ENCODE measurements around the gene EPB41L4A.
"Not testable (repeated sequence)": the region's sequence is repeated elsewhere in the genome, so short reads cannot be mapped to it uniquely, and the experiment has no call there.

EPB41L4A gene

DNA sequence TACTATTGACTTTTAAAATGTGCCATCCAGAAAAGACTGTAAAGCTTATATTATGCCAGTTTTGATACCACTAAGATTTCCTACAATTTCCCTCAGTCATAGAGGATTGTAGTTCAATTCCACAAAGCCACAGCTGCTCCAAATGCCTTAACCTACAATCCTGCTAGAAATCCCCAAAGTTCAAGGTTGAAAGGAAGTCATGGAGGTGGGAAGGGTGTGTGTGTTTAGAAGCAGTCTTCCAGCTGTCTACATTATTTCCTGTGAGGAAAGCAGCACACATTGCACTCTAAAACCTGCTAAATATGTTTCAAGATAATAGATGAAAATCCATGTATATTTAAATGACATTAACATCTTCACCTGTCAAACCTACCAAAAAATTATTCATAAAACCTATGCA lies 11.8 kb downstream of the EPB41L4A start:
- DNase-seq, result no peak
- in situ Hi-C loops (cut with MboI; ENCODE audit: low pct_unique_long_range_greater_than_20kb, low sequenced_read_pairs), result no loop called here

DNA sequence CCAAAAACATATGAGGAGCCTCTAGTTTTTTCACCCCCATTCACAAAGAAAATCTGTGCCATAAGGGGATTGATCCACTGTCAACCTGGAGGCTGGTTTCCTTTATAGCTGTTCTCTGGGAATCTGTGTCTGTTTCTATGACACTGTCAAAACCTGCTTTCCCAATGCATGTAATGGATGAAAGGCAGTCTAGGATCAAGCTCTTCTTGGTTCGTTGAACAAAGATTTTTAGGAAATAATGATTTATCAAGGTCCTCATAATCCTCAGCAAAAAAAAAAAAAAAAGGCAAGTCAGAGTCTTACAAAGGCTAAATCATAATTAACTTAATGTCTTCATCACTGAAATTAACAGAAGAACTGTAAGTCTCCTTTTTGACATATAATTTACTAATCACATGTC lies 16.0 kb downstream of the EPB41L4A start:
- in situ Hi-C loops (cut with MboI; ENCODE audit: low pct_unique_long_range_greater_than_20kb, low sequenced_read_pairs), result no loop called here
- no peak for DNase-seq

DNA sequence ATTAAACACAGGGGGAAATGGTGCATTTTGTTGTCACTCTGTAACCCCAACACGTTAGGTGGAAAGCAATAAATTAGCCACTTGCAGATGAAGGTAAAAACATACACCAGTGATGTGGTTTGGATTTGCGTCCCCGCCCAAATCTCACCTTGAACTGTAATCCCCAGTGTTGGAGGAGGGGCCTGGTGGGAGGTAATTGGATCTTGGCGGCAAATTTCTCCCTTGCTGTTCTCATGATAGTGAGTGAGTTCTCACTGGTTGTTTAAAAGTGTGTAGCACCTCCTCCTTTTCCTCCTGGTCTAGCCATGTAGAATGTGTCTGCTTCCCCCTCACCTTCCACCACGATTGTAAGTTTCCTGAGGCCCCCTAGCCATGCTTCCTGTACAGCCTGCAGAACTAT lies 17.2 kb downstream of the EPB41L4A start:
- DNase-seq, result no peak
- in situ Hi-C loops (cut with MboI; ENCODE audit: low pct_unique_long_range_greater_than_20kb, low sequenced_read_pairs), result no loop called here

DNA sequence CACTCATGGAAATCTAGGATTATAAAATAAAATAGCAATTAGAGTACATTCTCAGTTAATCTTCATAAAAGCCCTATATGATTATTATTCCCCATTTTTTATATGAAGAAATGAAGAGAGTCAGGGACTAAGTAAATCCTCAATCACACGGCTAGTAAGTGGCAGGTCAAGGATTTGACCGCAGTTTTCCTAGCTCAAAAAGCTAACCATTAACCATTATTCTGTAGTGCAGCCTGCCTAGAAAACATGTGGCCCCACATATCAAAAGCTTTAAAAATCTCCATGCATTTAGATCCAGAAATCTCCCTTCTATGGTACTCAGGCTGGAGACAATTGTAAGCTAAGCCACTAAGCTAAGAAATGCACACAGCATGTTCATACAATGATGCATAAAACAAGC lies 21.4 kb downstream of the EPB41L4A start:
- in situ Hi-C loops (cut with MboI; ENCODE audit: low pct_unique_long_range_greater_than_20kb, low sequenced_read_pairs), result no loop called here
- DNase-seq, result no peak

DNA sequence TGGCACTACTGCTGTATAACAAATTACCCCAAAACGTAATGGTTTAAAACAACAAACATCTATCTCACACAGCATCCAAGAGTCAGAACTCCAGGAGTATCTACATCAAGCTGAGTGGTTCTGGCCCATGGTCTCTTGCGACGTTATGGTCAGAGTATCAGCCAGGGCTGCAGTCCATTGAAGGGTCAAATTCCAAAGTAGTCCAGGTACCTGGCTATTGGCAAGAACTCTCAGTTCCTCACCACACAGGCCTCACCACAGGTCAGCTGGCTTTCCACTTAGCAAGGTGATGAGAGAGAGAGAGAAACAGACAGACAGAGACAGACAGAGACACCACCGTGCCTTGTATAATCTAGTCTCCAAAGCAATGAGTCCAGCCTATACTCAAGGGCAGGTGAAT lies 22.6 kb downstream of the EPB41L4A start:
- DNase-seq, result no peak
- in situ Hi-C loops (cut with MboI; ENCODE audit: low pct_unique_long_range_greater_than_20kb, low sequenced_read_pairs), result no loop called here

DNA sequence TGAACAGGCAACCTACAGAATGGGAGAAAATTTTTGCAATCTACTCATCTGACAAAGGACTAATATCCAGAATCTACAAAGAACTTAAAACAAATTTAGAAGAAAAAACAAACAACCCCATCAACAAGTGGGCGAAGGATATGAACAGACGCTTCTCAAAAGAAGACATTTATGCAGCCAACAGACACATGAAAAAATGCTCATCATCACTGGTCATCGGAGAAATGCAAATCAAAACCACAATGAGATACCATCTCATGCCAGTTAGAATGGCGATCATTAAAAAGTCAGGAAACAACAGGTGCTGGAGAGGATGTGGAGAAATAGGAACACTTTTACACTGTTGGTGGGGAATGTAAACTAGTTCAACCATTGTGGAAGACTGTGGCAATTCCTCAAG lies 23.8 kb downstream of the EPB41L4A start:
- in situ Hi-C loops (cut with MboI; ENCODE audit: low pct_unique_long_range_greater_than_20kb, low sequenced_read_pairs); DNase-seq: not testable (repeated sequence)

DNA sequence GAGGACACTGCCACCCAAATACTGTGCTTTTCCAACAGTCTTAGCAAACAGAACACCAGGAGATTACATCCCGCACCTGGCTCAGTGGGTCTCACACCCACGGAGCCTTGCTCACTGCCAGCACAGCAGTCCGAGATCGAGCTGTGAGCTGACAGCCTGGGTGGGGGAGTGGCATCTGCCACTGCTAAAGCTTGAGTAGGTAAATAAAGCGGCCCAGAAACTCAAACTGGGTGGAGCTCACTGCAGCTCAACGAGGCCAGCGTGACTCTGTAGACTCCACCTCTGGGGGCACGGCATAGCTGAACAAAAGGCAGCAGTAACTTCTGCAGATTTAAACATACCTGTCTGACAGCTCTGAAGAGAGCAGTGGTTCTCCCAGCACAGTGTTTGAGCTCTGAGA lies 28.8 kb downstream of the EPB41L4A start:
- no peak for DNase-seq
- in situ Hi-C loops (cut with MboI; ENCODE audit: low pct_unique_long_range_greater_than_20kb, low sequenced_read_pairs), result no loop called here

DNA sequence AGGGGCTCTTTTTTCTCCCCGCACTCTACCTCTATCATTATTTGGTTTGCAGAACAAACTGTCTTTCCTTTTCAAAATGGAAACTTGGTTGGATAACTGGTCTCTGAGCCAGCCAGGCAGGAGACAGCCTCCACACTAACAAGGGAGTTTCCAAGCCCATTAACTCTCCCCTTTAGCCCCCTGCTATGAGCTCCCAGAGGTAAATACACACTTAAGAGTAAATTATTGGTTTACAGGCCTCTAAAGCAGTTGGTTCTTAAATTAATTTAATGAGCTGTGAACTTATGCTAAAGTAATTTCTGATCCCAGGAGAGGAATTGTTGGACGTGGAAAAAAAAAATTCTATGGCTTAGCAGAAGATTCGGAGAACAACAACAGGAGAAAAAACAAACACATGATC lies 30.3 kb downstream of the EPB41L4A start:
- no peak for DNase-seq
- in situ Hi-C loops (cut with MboI; ENCODE audit: low pct_unique_long_range_greater_than_20kb, low sequenced_read_pairs), result no loop called here

DNA sequence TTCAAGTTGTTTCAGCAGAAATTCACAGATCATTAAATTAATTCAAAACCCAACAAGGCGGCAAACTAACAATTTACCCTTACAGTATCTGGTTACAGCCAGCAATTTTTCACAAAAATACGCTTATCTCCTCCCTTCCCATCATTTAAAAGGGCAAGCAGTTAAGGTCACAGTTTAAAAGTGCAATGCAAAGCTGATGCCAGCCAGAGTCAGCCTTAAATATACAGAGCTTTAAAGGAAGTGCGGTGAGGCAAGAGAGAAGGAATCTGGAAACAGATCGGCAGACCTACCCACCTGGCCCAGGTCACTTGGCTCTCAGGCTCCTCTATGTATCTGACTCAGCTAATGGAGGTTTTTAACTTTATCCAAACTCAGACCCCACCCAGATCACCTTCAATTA lies 31.0 kb downstream of the EPB41L4A start:
- DNase-seq, result no peak
- in situ Hi-C loops (cut with MboI; ENCODE audit: low pct_unique_long_range_greater_than_20kb, low sequenced_read_pairs), result no loop called here

DNA sequence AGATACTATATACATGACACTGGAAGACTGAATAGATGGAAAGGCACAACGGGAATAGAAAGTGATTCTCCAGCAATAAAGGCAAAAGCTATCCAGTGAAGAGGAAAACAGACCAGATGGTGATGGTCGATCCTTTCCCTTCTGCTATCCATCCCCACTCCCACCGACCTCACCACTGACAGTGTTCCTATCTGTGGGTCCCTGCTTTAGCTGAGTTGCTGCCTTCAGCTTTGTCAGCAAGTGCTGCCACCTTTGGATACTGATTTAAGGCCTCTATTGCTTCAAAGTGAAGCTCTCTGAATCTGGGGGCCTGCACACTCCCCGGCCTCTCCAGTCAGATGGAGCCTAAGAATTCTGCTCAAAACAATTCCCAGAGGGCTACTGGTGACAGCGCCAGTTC lies 32.3 kb downstream of the EPB41L4A start:
- in situ Hi-C loops (cut with MboI; ENCODE audit: low pct_unique_long_range_greater_than_20kb, low sequenced_read_pairs), result no loop called here
- no peak for DNase-seq

DNA sequence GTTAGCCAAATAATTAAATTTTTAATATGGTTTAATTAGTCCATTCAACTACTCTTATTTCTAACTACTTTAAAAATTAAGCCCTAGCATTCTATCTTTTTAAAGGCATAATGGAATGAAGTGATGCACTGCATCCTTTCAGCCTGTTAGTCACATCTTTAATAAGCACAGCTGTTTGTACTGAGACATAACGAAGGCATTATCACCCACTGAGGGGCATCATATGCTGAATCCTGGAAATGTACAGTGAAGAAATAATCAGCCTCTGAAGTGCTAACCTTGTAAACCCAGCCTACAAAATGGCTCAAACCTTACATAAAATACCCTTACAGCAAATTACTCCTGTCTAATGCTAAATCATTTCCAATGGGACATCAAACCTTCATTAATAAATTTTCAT lies 33.1 kb downstream of the EPB41L4A start:
- no peak for DNase-seq
- in situ Hi-C loops (cut with MboI; ENCODE audit: low pct_unique_long_range_greater_than_20kb, low sequenced_read_pairs), result no loop called here

DNA sequence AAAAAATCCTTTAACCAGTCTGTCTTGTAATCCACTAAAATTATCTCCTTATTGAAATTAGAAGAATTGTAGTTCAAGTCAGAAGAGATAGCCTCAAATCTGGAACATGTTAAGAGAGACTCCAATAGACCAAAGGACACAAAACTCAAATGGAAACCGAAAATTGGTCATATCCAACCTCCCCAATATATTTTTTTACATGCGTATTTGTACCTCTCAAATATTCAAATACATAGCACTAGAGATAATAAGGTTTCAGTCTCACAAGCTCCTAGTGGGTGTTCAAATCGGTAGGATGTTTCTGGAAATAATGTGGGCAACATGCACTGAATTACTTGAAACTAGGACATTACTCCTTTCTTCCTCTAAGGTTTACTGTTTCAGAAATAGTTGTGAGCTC lies 33.5 kb downstream of the EPB41L4A start:
- DNase-seq, result no peak
- in situ Hi-C loops (cut with MboI; ENCODE audit: low pct_unique_long_range_greater_than_20kb, low sequenced_read_pairs), result no loop called here

DNA sequence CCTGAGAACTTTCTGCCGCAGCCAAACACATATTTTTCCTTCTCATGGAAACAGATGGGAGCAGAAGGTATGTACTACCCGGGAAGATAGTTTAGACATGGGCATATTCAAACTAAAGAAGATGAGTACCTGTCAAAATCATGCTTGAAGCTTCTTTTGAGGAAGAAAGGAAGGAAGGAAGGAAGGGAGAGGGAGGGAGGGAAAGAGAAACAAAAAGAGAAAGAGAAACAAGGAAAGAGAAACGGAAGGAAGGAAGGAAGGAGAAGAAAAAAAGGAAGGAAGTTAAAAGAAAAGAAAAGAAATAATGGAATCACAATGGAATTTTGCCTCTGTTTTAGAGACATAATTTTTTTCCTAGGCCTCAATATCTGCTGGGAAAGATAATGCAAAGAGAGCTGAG lies 34.6 kb downstream of the EPB41L4A start:
- DNase-seq, result no peak

DNA sequence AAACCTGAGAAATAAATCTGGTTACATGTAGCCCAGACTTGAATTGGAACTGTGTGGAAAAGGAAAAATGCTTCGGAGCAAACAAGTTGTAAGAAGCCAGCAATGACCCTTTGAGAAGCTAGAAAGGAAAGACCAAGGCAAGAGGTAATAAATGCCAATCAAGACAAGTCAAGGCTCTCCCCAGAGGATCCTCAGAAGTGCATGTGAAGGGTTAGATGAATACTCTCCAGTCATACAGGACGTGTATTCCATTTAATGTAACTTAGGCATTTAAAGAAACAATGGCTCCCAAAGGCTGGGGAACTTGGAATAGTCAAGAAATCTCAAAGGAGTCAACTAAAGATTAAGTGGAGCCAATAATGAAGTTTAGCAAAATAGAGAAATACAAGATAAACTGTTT lies 36.2 kb downstream of the EPB41L4A start:
- no peak for DNase-seq
- in situ Hi-C loops (cut with MboI; ENCODE audit: low pct_unique_long_range_greater_than_20kb, low sequenced_read_pairs), result no loop called here

More for the DNA sequence above, 34.6 kb downstream of the EPB41L4A start:
- in situ Hi-C loops (cut with MboI; ENCODE audit: low pct_unique_long_range_greater_than_20kb, low sequenced_read_pairs), result no loop called here

DNA sequence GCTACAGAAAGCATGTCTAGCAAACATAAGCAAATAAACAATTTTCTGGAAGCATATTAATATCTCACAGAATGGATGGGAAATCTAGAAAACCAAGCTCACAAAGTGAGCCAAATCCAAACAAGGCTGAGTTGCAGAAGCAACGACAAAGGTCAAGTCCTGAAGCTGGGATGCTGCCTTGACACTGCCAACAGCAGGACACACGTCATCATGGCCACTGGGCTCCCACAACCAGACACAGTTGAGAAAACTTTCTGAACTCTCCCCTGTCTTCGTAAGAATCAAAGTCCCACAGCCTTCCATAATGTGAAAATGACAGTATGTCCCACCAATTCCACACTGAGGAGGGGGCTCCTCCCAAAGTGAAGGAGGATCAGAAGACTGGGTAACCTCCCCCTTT lies 37.6 kb downstream of the EPB41L4A start:
- no peak for DNase-seq
- in situ Hi-C loops (cut with MboI; ENCODE audit: low pct_unique_long_range_greater_than_20kb, low sequenced_read_pairs), result no loop called here

DNA sequence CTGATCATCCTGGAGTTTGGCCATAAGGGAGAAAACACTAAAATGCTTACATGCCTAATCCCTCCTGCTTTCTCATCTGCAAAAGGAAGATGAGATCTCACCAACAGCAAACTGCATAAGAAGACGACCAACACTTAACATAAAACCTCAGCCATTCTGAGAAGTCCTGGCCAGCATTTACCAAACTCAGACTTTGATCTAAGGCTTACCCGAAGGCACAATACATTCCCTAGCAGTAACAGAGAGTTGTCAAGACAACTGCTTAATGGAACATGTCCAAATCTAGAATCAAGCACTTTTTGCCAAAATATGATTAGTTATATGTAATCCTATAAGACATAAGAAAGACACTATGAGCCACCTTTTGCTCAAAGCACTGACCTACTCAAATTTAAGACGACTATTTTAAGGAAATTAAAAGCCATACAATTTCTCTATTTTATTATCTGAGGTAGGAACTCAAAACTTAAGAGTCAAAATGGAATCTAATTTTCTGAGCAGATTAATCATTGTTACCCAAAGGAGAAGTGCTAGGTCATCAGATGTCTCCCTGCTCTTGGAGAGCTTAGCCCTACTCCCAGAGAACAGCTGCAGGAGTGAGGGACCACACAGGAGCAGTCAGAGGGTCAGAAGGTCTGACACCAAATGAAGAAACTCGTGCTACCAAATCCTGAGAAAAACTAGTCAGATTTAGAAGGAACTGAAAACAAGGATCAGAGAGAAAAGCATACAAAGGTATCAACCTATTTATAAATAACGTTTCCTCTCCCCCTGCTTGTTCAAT lies 39.3 kb downstream of the EPB41L4A start:
- DNase-seq, result no peak
- in situ Hi-C loops (cut with MboI; ENCODE audit: low pct_unique_long_range_greater_than_20kb, low sequenced_read_pairs), result no loop called here

DNA sequence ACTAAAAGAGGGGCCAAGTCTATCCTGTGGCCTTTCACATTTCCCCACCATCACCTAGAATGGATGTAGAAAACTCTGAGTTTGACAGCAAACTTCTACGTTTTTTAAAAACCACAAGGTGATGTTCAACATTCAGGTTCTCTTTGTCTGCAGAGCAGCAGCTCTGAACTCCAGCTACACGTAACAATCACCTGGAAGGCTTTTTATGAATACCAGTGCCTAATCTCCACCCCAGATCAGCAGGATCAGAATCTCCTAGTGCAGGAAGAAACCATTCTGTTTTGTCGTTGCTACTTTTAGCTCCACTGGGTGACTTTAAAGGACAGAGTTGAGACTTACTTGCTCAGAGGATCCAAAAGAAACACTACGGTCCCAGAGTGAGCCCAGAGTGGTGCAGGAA lies 44.3 kb downstream of the EPB41L4A start:
- in situ Hi-C loops (cut with MboI; ENCODE audit: low pct_unique_long_range_greater_than_20kb, low sequenced_read_pairs), result no loop called here
- no peak for DNase-seq

DNA sequence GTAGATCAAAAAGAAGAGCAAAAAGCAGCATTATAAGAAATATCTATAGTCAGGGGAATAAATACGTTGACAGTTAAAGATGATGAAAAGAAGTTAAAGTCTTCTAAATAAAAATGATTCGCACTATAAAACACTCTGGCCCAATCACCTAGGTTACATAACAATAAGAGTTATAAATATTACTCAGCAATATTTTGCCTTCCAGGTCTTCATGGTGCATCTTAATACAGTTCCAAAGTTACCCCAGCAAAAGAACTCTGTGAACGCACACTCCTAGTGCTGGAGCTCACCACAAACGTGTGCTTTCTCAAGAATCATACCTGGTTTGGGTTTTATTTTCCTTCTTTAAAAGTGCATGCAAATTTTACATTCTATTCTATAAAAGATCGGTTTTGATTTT lies 44.7 kb downstream of the EPB41L4A start:
- in situ Hi-C loops (cut with MboI; ENCODE audit: low pct_unique_long_range_greater_than_20kb, low sequenced_read_pairs), result no loop called here
- no peak for DNase-seq

DNA sequence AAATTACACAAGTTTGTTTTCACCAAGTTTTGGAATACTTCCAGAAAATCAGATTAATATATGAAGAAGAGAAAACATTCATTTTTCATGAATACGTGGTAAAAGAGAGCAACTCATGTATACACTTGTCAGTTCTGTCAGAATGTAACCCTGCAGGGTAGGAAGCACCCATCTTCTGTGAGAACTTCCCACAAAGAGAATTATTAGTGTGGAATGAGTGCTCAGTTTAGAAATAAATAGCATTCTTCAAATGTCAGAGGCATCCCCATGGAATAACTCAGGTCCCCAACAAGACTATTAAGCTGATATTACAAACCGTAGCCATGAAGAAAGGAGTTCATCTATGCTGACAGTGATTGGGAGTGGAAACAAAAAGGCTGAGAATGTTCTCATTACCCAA lies 45.2 kb downstream of the EPB41L4A start:
- in situ Hi-C loops (cut with MboI; ENCODE audit: low pct_unique_long_range_greater_than_20kb, low sequenced_read_pairs), result no loop called here
- DNase-seq, result no peak

DNA sequence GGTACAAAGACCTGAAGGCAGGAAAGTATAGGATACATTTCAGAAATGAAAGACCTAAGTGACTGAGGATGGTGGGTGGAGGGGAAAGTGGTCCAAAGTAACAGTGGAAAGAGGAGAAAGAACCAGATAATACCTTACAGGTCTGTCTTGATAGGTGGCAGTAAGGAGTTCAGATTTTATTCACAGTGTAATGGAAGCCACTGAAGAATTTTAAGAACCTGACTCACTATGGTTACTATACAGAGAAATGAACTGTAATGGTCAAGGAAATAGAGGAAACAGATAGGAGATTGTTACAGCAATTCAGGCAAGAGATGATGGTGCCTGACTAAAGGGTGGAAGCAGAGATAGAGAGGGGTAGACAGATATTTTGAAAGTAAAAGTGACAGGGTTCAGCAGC lies 46.5 kb downstream of the EPB41L4A start:
- in situ Hi-C loops (cut with MboI; ENCODE audit: low pct_unique_long_range_greater_than_20kb, low sequenced_read_pairs), result no loop called here
- DNase-seq, result no peak

DNA sequence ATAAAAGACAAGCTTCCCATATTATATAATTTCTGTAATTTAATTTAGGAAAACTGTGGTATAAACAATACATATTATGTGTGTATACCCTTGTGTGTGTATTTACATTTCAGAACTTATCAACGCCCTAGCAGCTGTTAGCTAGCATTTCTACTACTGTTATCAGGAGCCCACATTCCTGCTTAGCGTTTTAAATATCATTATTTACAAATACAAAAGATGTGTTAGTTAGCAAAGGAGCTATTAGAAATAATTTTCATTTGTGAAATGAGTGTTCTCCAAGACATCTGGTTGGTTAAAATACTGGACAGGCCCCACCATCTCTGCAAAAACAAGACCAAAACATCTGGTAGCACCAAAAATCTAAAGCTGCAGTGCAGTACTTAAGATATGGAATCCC lies 48.0 kb downstream of the EPB41L4A start:
- DNase-seq, result no peak
- in situ Hi-C loops (cut with MboI; ENCODE audit: low pct_unique_long_range_greater_than_20kb, low sequenced_read_pairs), result no loop called here

DNA sequence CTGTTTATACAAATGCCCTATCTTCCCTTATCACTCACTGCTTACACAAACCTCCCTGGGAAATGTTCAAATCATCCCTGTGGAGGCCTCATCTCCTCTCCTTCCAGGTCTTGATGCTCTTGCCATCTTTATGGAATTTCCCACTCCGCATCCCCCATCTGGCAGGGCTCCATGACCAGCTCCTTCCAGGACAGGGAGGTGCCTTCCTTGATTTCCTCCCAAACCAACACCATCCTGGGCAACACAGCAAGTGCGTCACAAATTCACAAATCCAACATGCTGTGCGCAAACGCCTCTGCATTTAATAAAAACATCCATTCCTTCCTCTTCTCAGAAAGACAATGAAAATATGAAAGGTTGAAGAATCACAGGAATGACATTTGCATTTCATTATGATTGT lies 51.7 kb downstream of the EPB41L4A start:
- DNase-seq, result no peak
- in situ Hi-C loops (cut with MboI; ENCODE audit: low pct_unique_long_range_greater_than_20kb, low sequenced_read_pairs), result no loop called here
